Neutrophil (primary cell): ENCODE measurements around the gene LRRK1.
A peak's percentile ranks its signal among the peaks of the same experiment; 100 is the strongest.

ENCODE experiments used
- H3K27ac ChIP-seq: fragments of 200-600 bp; sonication (generic); 2 replicates; pipeline ENCODE4 v1.5.1; 2016; ENCODE audit warnings: mild to moderate bottlenecking, moderate library complexity
- H3K27me3 ChIP-seq: fragments of 200-600 bp; sonication (generic); 2 replicates; pipeline ENCODE4 v1.6.0; 2016; ENCODE audit warnings: mild to moderate bottlenecking
- H3K36me3 ChIP-seq: fragments of 200-600 bp; sonication (generic); 2 replicates; pipeline ENCODE4 v1.5.1; 2017
- H3K4me1 ChIP-seq, 2 experiments: fragments of 200-600 bp in 1 of 2; sonication (generic) in 1 of 2; 1 replicate in 1 of 2; 2 replicates in 1 of 2; pipeline versions ENCODE4 v1.5.1 to v1.6.1; 2013 to 2016; ENCODE audit warnings: low read depth in 1 of 2, low read length in 1 of 2, mild to moderate bottlenecking in 1 of 2, moderate library complexity in 1 of 2; ENCODE audit not compliant: control insufficient read depth in 1 of 2, insufficient read depth in 1 of 2
- H3K4me3 ChIP-seq, 2 experiments: fragments of 200-600 bp in 1 of 2; sonication (generic) in 1 of 2; 1 replicate in 1 of 2; 2 replicates in 1 of 2; pipeline ENCODE4 v1.5.1; 2013 to 2016; ENCODE audit warnings: low read depth in 1 of 2, low read length in 1 of 2, mild to moderate bottlenecking in 1 of 2, moderate library complexity in 1 of 2
- H3K9me3 ChIP-seq: fragments of 200-600 bp; sonication (generic); 2 replicates; pipeline ENCODE4 v1.5.1; 2016
- CTCF ChIP-seq: fragments of 200-600 bp; sonication (generic); IDR thresholded peaks from 2 replicates; pipeline ENCODE4 v1.5.1; 2016; ENCODE audit warnings: antibody characterized with exemption

LRRK1 gene

DNA sequence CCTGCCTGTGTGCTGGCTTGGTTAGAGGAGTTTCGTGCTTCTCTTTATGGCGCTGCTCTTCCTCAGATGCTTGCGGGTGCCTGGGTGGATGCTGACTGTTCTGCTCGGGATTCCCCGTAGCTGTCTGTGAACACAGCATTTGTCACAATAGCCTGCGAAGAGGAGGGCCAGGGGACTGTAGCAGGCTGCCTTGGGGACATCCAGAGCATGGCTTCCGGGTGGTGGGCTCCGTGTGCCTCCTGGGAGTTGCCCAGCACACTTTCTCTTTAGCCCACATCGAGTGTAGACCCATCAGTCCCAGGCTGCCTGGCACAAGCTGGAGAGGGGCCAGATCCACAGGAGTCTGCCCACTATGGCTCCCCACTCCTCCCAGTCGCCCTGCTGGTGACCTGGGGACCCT is 22.4 kb downstream of the LRRK1 start:
- H3K27me3 ChIP-seq = no peaks in the 10 kb centered on the region
- peak overlapping the region; percentile 82 for H3K27ac ChIP-seq
- H3K9me3 ChIP-seq = no peaks in the 10 kb centered on the region
- TF ChIP-seq CTCF = no peak
- no peaks in the 10 kb centered on the region for H3K36me3 ChIP-seq
- H3K4me1 ChIP-seq = peaks cover 16 to 24% of the 10 kb centered on the region in 2 experiments
- no peak overlapping the region for H3K4me3 ChIP-seq

DNA sequence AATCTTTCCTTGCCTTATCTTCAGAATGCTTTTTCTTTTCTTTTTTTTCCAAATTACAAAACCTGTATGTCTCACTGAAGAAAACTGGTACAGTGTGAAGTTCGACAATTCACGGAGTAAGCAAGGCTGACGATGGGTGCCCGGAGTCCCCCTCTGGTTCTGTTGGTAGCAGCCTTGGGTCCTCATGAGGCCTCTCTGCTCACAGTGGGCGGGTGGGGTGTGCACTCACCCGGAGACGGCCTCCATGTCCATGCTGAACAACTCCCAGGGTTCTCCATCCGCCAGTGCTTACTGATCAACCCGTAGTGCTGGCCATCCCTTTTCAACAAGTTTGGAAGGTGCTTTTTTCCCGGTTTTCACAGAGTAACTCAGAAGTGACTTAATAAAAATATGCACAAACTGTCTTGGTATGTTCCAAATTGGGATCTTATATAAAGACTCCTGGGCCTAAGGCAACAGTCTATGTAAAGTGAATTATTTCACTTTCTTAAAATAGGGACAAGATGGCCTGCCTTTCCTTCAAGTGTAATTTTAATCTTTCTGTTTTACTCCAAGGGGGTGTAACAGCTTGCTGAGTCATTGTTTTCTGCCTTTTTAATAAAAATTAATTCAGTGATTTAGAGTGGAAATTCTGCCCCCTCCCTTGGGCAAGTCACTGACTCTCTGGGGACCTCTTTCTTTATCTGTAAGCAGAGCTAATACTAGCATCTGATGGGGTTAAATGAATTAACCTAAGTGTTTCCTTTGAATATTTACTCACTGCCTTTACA is 23.7 kb downstream of the LRRK1 start:
- no peak for TF ChIP-seq CTCF
- no peaks in the 10 kb centered on the region for H3K9me3 ChIP-seq
- no peaks in the 10 kb centered on the region for H3K36me3 ChIP-seq
- H3K4me1 ChIP-seq = peaks cover 16 to 24% of the 10 kb centered on the region in 2 experiments
- H3K27me3 ChIP-seq = no peaks in the 10 kb centered on the region
- no peak overlapping the region for H3K27ac ChIP-seq
- H3K4me3 ChIP-seq = no peak overlapping the region

- Histone ChIP-seq H3K27ac (no peak overlapping the region), H3K4me3 (no peak overlapping the region), H3K27me3 (no peaks in the 10 kb centered on the region), H3K9me3 (no peaks in the 10 kb centered on the region), H3K36me3 (no peaks in the 10 kb centered on the region), H3K4me1 (peaks cover 16 to 24% of the 10 kb centered on the region in 2 experiments)
- TF ChIP-seq CTCF = no peak
Observed at GRCh38 chr15:100944244-100944895, 25.2 kb downstream of the LRRK1 start.

DNA sequence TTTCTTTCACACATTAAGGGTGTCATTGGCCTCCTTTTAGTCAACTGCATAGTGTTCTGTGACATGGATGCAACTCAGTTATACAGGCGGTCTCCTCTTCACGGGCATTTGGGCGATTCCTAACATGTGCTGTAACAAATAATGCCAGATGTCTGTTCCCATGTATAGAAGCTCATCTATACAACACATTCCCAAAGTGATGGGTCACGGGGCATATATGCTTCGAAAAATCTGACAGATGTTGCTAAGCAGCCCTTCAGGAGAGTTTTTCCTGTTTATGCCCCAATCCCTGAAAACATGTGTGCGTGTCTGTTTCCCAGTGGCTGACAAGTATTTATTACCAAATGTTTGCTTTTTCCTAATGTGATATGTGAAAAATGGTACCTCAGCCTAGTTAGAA is 25.8 kb downstream of the LRRK1 start:
- Histone ChIP-seq H3K36me3 (no peaks in the 10 kb centered on the region), H3K4me3 (no peak overlapping the region), H3K4me1 (peaks cover 13 to 18% of the 10 kb centered on the region in 2 experiments), H3K27me3 (no peaks in the 10 kb centered on the region), H3K27ac (no peak overlapping the region), H3K9me3 (no peaks in the 10 kb centered on the region)
- no peak for TF ChIP-seq CTCF

- H3K9me3 ChIP-seq = no peaks in the 10 kb centered on the region
- no peaks in the 10 kb centered on the region for H3K36me3 ChIP-seq
- no peaks in the 10 kb centered on the region for H3K27me3 ChIP-seq
- no peak overlapping the region for H3K4me3 ChIP-seq
- no peak overlapping the region for H3K27ac ChIP-seq
- no peak for TF ChIP-seq CTCF
- H3K4me1 ChIP-seq = no peaks in the 10 kb centered on the region
Observed at GRCh38 chr15:100947760-100948429, 28.7 kb downstream of the LRRK1 start.
